HepG2 (cell line): ENCODE results near the gene CEP131. TPM values are rescaled to one million over a fixed set of nuclear protein-coding genes. Genes with fewer than 3 reads are reported as not detected.

Source experiments
- ATM ChIP-seq: fragments of 450-650 bp; IDR thresholded peaks from 2 replicates; pipeline ENCODE4 v1.7.1; 2017; ENCODE audit warnings: mild to moderate bottlenecking, borderline replicate concordance
- BRCA1 ChIP-seq: sonication (generic); formaldehyde crosslinking; IDR thresholded peaks from 2 replicates; pipeline ENCODE4 v1.4.0; 2020; ENCODE audit warnings: missing genetic modification reagents
- CBFB ChIP-seq: sonication (generic); formaldehyde crosslinking; IDR thresholded peaks from 2 replicates; pipeline ENCODE4 v1.4.0; 2020; ENCODE audit warnings: missing genetic modification reagents
- FOXO1 ChIP-seq: sonication (generic); formaldehyde crosslinking; IDR thresholded peaks from 2 replicates; pipeline ENCODE4 v1.4.0; 2020; ENCODE audit warnings: missing genetic modification reagents
- KLF13 ChIP-seq: sonication (generic); formaldehyde crosslinking; IDR thresholded peaks from 2 replicates; pipeline ENCODE4 v1.4.0; 2020; ENCODE audit warnings: mild to moderate bottlenecking, missing genetic modification reagents
- MAFG ChIP-seq: sonication (generic); formaldehyde crosslinking; IDR thresholded peaks from 2 replicates; pipeline ENCODE4 v1.5.1; 2020; ENCODE audit warnings: mild to moderate bottlenecking, missing genetic modification reagents
- NFIC ChIP-seq: IDR thresholded peaks from 2 replicates; pipeline ENCODE4 v1.6.1; 2012; ENCODE audit warnings: mild to moderate bottlenecking, low read length, inconsistent platforms
- NFKB2 ChIP-seq: sonication (generic); formaldehyde crosslinking; IDR thresholded peaks from 2 replicates; pipeline ENCODE4 v1.4.0; 2020; ENCODE audit warnings: missing genetic modification reagents, borderline replicate concordance
- PHF20 ChIP-seq: sonication (generic); formaldehyde crosslinking; IDR thresholded peaks from 2 replicates; pipeline ENCODE4 v1.5.0; 2020; ENCODE audit warnings: mild to moderate bottlenecking, missing genetic modification reagents
- POLR2AphosphoS2 ChIP-seq: IDR thresholded peaks from 2 replicates; pipeline ENCODE4 v1.6.1; 2011; ENCODE audit warnings: low read depth, low read length, improper control_type of control experiment
- PPARG ChIP-seq: conservative IDR thresholded peaks from 2 replicates; pipeline ENCODE4 v1.6.1; 2016; ENCODE audit warnings: missing biosample characterization, missing genetic modification reagents
- REL ChIP-seq: sonication (generic); formaldehyde crosslinking; conservative IDR thresholded peaks from 2 replicates; pipeline ENCODE4 v1.8.0; 2022; ENCODE audit warnings: mild to moderate bottlenecking, missing genetic modification reagents, moderate library complexity
- RELA ChIP-seq: sonication (generic); formaldehyde crosslinking; IDR thresholded peaks from 2 replicates; pipeline ENCODE4 v1.4.0; 2020; ENCODE audit warnings: missing genetic modification reagents
- ZNF124 ChIP-seq: sonication (generic); formaldehyde crosslinking; IDR thresholded peaks from 2 replicates; pipeline ENCODE4 v1.4.0; 2020; ENCODE audit warnings: missing genetic modification reagents
- ZNF205 ChIP-seq: IDR thresholded peaks from 2 replicates; pipeline ENCODE4 v1.6.1; 2018; ENCODE audit warnings: missing biosample characterization, missing genetic modification reagents
- ZNF382 ChIP-seq: sonication (generic); formaldehyde crosslinking; IDR thresholded peaks from 2 replicates; pipeline ENCODE4 v1.5.0; 2020; ENCODE audit warnings: missing genetic modification reagents, mild to moderate bottlenecking, borderline replicate concordance
- ZNF567 ChIP-seq: sonication (generic); formaldehyde crosslinking; IDR thresholded peaks from 2 replicates; pipeline ENCODE4 v1.8.1; 2023; ENCODE audit warnings: mild to moderate bottlenecking, missing genetic modification reagents, borderline replicate concordance
- ZNF737 ChIP-seq: sonication (generic); formaldehyde crosslinking; IDR thresholded peaks from 2 replicates; pipeline ENCODE4 v1.5.0; 2020; ENCODE audit warnings: missing genetic modification reagents, mild to moderate bottlenecking, borderline replicate concordance
- ZNF775 ChIP-seq: sonication (generic); formaldehyde crosslinking; IDR thresholded peaks from 2 replicates; pipeline ENCODE4 v1.4.0; 2020; ENCODE audit warnings: missing genetic modification reagents, mild to moderate bottlenecking, moderate library complexity, borderline replicate concordance
- ZSCAN9 ChIP-seq: IDR thresholded peaks from 2 replicates; pipeline ENCODE4 v1.6.1; 2016; ENCODE audit warnings: borderline replicate concordance
- polyA plus RNA-seq, 8 experiments: library from polyadenylated mRNA; depleted of rRNA in 3 of 8; stranded (reverse) in 7 of 8; unstranded in 1 of 8; fragments of >200 nt; fragmentation: Illumina TruSeq in 4 of 8; extraction: Trizol in 4 of 8; gene quantifications; 2 replicates each; pipeline versions ENCODE4 v1.2.1 to v1.2.3, GENCODE V29; 2011 to 2016; ENCODE audit warnings: low read depth in 4 of 8, missing spikeins in 1 of 8, mixed read lengths in 1 of 8; ENCODE audit not compliant: insufficient read depth in 1 of 8
- total RNA-seq, 5 experiments: library from RNA; depleted of rRNA; stranded (reverse); fragments of >200 nt; fragmentation: Illumina TruSeq; extraction: Trizol; gene quantifications; 2 replicates each; pipeline ENCODE4 v1.2.3, GENCODE V29; 2016; ENCODE audit warnings: low read depth in 1 of 5
- TF ChIP-seq, protein P1 (sequence below): sonication (generic); formaldehyde crosslinking; IDR thresholded peaks from 2 replicates; pipeline ENCODE4 v1.4.0; 2020; ENCODE audit warnings: mild to moderate bottlenecking, missing genetic modification reagents
- TF ChIP-seq, protein P2 (sequence below): sonication (generic); formaldehyde crosslinking; IDR thresholded peaks from 2 replicates; pipeline ENCODE4 v1.5.1; 2020; ENCODE audit warnings: missing genetic modification reagents, mild to moderate bottlenecking, borderline replicate concordance
- TF ChIP-seq, protein P3 (sequence below): sonication (generic); formaldehyde crosslinking; IDR thresholded peaks from 2 replicates; pipeline ENCODE4 v1.4.0; 2020; ENCODE audit warnings: missing genetic modification reagents, borderline replicate concordance

CEP131 gene
- total and polyA plus RNA-seq, 2 of the 13 experiments (the other 11 are each of a cell fraction or from before 2014, with no cell fraction given), result 5.0 to 16.8 TPM

DNA sequence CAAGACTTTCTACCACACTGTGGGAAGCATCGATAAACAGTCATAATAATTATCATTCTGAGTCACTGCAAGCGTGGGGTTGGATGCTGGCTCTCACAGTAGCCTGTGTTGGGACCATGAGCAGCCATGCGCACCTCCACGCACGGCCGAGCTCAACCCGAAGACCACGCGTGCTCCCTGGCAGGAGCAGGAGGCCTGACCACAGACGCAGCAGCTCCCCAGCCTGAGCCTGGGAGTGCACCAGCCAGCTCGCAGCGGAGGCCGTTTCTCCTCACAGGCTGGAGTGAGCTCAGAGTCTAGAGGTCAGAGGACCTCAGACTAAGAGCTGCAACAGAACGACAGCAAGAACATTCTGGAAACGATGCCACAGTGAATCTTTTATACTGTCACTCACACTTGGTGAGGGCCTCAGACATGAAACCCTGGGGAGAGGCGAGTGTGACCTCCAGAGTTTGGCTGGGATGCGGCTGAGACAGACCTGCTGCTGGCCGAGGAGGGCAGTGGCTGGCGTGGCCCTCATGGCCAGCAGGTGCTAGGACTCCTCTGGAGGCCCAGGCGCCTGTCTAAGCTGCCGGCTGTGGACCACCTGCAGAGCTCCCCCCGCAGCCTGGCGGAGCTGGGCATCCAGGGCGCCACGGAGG lies 22.4 kb upstream of the CEP131 start (continued):
- TF ChIP-seq ZNF567 (CRISPR knock-in tag) (no peak), POLR2AphosphoS2 (no peak), RELA (CRISPR knock-in tag) (no peak), ZNF382 (CRISPR knock-in tag) (no peak), ZNF124 (CRISPR knock-in tag) (no peak), ZNF775 (CRISPR knock-in tag) (no peak), ZSCAN9 (CRISPR knock-in tag) (no peak), ZNF737 (CRISPR knock-in tag) (no peak), FOXO1 (peak; percentile 7; the same call in 1 of the 2 replicates), ATM (no peak), MAFG (CRISPR knock-in tag) (no peak), NFIC (no peak), REL (no peak), PHF20 (no peak), KLF13 (no peak; the same call in 1 of the 2 replicates), NFKB2 (CRISPR knock-in tag) (no peak; the same call in 1 of the 2 replicates), BRCA1 (CRISPR knock-in tag) (0 out of 2 replicates have a peak, but pooled peaks have one; percentile 33), CBFB (CRISPR knock-in tag) (no peak), ZNF205 (0 out of 2 replicates have a peak, but pooled peaks have one; percentile 33), PPARG (no peak)
- TF ChIP-seq, protein P1, sequence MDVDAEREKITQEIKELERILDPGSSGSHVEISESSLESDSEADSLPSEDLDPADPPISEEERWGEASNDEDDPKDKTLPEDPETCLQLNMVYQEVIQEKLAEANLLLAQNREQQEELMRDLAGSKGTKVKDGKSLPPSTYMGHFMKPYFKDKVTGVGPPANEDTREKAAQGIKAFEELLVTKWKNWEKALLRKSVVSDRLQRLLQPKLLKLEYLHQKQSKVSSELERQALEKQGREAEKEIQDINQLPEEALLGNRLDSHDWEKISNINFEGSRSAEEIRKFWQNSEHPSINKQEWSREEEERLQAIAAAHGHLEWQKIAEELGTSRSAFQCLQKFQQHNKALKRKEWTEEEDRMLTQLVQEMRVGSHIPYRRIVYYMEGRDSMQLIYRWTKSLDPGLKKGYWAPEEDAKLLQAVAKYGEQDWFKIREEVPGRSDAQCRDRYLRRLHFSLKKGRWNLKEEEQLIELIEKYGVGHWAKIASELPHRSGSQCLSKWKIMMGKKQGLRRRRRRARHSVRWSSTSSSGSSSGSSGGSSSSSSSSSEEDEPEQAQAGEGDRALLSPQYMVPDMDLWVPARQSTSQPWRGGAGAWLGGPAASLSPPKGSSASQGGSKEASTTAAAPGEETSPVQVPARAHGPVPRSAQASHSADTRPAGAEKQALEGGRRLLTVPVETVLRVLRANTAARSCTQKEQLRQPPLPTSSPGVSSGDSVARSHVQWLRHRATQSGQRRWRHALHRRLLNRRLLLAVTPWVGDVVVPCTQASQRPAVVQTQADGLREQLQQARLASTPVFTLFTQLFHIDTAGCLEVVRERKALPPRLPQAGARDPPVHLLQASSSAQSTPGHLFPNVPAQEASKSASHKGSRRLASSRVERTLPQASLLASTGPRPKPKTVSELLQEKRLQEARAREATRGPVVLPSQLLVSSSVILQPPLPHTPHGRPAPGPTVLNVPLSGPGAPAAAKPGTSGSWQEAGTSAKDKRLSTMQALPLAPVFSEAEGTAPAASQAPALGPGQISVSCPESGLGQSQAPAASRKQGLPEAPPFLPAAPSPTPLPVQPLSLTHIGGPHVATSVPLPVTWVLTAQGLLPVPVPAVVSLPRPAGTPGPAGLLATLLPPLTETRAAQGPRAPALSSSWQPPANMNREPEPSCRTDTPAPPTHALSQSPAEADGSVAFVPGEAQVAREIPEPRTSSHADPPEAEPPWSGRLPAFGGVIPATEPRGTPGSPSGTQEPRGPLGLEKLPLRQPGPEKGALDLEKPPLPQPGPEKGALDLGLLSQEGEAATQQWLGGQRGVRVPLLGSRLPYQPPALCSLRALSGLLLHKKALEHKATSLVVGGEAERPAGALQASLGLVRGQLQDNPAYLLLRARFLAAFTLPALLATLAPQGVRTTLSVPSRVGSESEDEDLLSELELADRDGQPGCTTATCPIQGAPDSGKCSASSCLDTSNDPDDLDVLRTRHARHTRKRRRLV (CRISPR knock-in tag), result no peak
- TF ChIP-seq, protein P2, sequence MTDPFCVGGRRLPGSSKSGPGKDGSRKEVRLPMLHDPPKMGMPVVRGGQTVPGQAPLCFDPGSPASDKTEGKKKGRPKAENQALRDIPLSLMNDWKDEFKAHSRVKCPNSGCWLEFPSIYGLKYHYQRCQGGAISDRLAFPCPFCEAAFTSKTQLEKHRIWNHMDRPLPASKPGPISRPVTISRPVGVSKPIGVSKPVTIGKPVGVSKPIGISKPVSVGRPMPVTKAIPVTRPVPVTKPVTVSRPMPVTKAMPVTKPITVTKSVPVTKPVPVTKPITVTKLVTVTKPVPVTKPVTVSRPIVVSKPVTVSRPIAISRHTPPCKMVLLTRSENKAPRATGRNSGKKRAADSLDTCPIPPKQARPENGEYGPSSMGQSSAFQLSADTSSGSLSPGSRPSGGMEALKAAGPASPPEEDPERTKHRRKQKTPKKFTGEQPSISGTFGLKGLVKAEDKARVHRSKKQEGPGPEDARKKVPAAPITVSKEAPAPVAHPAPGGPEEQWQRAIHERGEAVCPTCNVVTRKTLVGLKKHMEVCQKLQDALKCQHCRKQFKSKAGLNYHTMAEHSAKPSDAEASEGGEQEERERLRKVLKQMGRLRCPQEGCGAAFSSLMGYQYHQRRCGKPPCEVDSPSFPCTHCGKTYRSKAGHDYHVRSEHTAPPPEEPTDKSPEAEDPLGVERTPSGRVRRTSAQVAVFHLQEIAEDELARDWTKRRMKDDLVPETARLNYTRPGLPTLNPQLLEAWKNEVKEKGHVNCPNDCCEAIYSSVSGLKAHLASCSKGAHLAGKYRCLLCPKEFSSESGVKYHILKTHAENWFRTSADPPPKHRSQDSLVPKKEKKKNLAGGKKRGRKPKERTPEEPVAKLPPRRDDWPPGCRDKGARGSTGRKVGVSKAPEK (CRISPR knock-in tag), result no peak
- TF ChIP-seq, protein P3, sequence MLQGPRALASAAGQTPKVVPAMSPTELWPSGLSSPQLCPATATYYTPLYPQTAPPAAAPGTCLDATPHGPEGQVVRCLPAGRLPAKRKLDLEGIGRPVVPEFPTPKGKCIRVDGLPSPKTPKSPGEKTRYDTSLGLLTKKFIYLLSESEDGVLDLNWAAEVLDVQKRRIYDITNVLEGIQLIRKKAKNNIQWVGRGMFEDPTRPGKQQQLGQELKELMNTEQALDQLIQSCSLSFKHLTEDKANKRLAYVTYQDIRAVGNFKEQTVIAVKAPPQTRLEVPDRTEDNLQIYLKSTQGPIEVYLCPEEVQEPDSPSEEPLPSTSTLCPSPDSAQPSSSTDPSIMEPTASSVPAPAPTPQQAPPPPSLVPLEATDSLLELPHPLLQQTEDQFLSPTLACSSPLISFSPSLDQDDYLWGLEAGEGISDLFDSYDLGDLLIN (CRISPR knock-in tag), result no peak
